Stimulated activated CD4-positive, alpha-beta T cell treated with anti-CD3 and anti-CD28 coated beads, Interleukin-2, amount 100 ng/mL, for 48 hours (primary cell): ENCODE measurements around the gene KMT2E.
"Not testable (repeated sequence)": the region's sequence is repeated elsewhere in the genome, so short reads cannot be mapped to it uniquely, and the experiment has no call there.

Experiments
- DNase-seq, 2 donors: peaks; one replicate each; pipeline ENCODE4 v3.0.0-alpha.2; 2020

The KMT2E gene

GRCh38 chr7:104983578-104984539 lies 30.1 kb upstream of the KMT2E start:
- DNase-seq = peak; percentile 78

GRCh38 chr7:104984585-104985258 lies 29.3 kb upstream of the KMT2E start:
- no peak for DNase-seq

- DNase-seq = no peak
These were observed 28.8 kb upstream of the KMT2E start for GRCh38 chr7:104985259-104985617.

- DNase-seq = no peak
These were observed 27.3 kb upstream of the KMT2E start for GRCh38 chr7:104986628-104987259.

GRCh38 chr7:104987403-104987802 lies 26.6 kb upstream of the KMT2E start:
- DNase-seq = not testable (repeated sequence)

GRCh38 chr7:104990983-104991382 lies 23.0 kb upstream of the KMT2E start:
- DNase-seq = no peak

GRCh38 chr7:104992306-104992705 lies 21.7 kb upstream of the KMT2E start:
- no peak for DNase-seq

GRCh38 chr7:104993217-104993862 lies 20.7 kb upstream of the KMT2E start:
- no peak for DNase-seq

GRCh38 chr7:104998040-104998752 lies 15.8 kb upstream of the KMT2E start:
- no peak for DNase-seq

- DNase-seq = no peak
These were observed 13.8 kb upstream of the KMT2E start for GRCh38 chr7:105000200-105000599.

GRCh38 chr7:105000927-105001336 lies 13.1 kb upstream of the KMT2E start:
- no peak for DNase-seq

GRCh38 chr7:105001652-105002184 lies 12.3 kb upstream of the KMT2E start:
- DNase-seq = no peak

GRCh38 chr7:105003275-105003674 lies 10.7 kb upstream of the KMT2E start:
- DNase-seq = no peak

- DNase-seq = no peak
These were observed 10.0 kb upstream of the KMT2E start for GRCh38 chr7:105003872-105004510.

- DNase-seq = not testable (repeated sequence)
These were observed 9.0 kb upstream of the KMT2E start for GRCh38 chr7:105005006-105005405.

- DNase-seq = not testable (repeated sequence)
These were observed 8.5 kb upstream of the KMT2E start for GRCh38 chr7:105005486-105005885.

GRCh38 chr7:105006367-105007136 lies 7.5 kb upstream of the KMT2E start:
- DNase-seq = no peak

- DNase-seq = no peak
These were observed 6.7 kb upstream of the KMT2E start for GRCh38 chr7:105007298-105007697.

- no peak for DNase-seq
These were observed 4.1 kb upstream of the KMT2E start for GRCh38 chr7:105009667-105010503.
